Gastroesophageal sphincter (tissue), 4 donors: ENCODE results near the gene SIRT4. TPM values are rescaled to one million over a fixed set of nuclear protein-coding genes. Genes with fewer than 3 reads are reported as not detected.
A peak's percentile ranks its signal among the peaks of the same experiment; 100 is the strongest.

Experiments used
- ATAC-seq: fragments of 150-250 bp; one replicate; pipeline ENCODE4 v1.9.1; 2016; ENCODE audit warnings: mild to moderate bottlenecking, moderate library complexity
- H3K27ac ChIP-seq, 4 donors: fragments of 200-600 bp; sonication (generic) in 3 of 4; 1 replicate in 3 of 4; 2 replicates in 1 of 4; pipeline ENCODE4 v1.5.1; 2016 to 2019
- H3K27me3 ChIP-seq: fragments of 200-600 bp; sonication (generic); one replicate; pipeline ENCODE4 v1.5.1; 2019
- H3K36me3 ChIP-seq, 2 donors: fragments of 200-600 bp; sonication (generic); one replicate each; pipeline ENCODE4 v1.5.1; 2019; ENCODE audit warnings: control low read depth in 1 of 2
- H3K4me1 ChIP-seq, 3 donors: fragments of 200-600 bp; sonication (generic); 1 replicate in 2 of 3; 2 replicates in 1 of 3; pipeline ENCODE4 v1.5.1; 2016 to 2019; ENCODE audit warnings: control low read depth in 2 of 3
- H3K4me3 ChIP-seq, 2 donors: fragments of 200-600 bp; sonication (generic); one replicate each; pipeline ENCODE4 v1.5.1; 2019; ENCODE audit warnings: mild to moderate bottlenecking in 1 of 2, moderate library complexity in 1 of 2
- H3K9me3 ChIP-seq, 3 donors: fragments of 200-600 bp; sonication (generic); one replicate each; pipeline ENCODE4 v1.5.1; 2017 to 2019; ENCODE audit warnings: control low read depth in 2 of 3
- CTCF ChIP-seq, 4 experiments: fragments of 200-600 bp in 2 of 4; fragments of 450-650 bp in 2 of 4; sonication (generic) in 1 of 4; IDR thresholded peaks; one replicate each; pipeline ENCODE4 v1.5.1; 2017 to 2019; ENCODE audit warnings: antibody characterized with exemption in 4 of 4, mild to moderate bottlenecking in 2 of 4, moderate library complexity in 2 of 4
- EP300 ChIP-seq: sonication (generic); formaldehyde crosslinking; IDR thresholded peaks from one replicate; pipeline ENCODE4 v1.6.1; 2017; ENCODE audit warnings: antibody characterized with exemption, mild to moderate bottlenecking
- POLR2A ChIP-seq, 2 donors: fragments of 450-650 bp; IDR thresholded peaks; one replicate each; pipeline ENCODE4 v1.6.1; 2017; ENCODE audit warnings: antibody characterized with exemption in 2 of 2, mild to moderate bottlenecking in 2 of 2, moderate library complexity in 1 of 2
- POLR2AphosphoS5 ChIP-seq: sonication (generic); formaldehyde crosslinking; IDR thresholded peaks from one replicate; pipeline ENCODE4 v1.6.1; 2017; ENCODE audit warnings: antibody characterized with exemption
- WGBS, 2 donors: methylation state at CpG; one replicate each; pipeline ENCODE4 v1.1.5; 2018; ENCODE audit warnings: low coverage in 1 of 2; 5-methylcytosine and 5-hydroxymethylcytosine counted together
- total RNA-seq, 4 donors: library from RNA; depleted of rRNA; stranded (reverse); fragments of >200 nt; gene quantifications; one replicate each; pipeline ENCODE4 v1.1.0, GENCODE V29; 2016

Gene SIRT4
- total RNA-seq, 4 donors from 2014 or later = 0.67 to 3.9 (median 3.7) TPM

GRCh38 chr12:120346031-120346430 lies 43.9 kb downstream of the SIRT4 start:
- Histone ChIP-seq H3K9me3 (no peaks in the 10 kb centered on the region), H3K36me3 (no peaks in the 10 kb centered on the region), H3K4me1 (peaks cover 0 to 9% (median 0%) of the 10 kb centered on the region in 3 donors), H3K27me3 (peaks cover 16% of the 10 kb centered on the region), H3K27ac (no peak overlapping the region), H3K4me3 (no peak overlapping the region)
- WGBS, 2 donors = no CpG with 5 or more reads among the region's 15 CpGs
- no peak for ATAC-seq
- no peak for TF ChIP-seq POLR2AphosphoS5
- TF ChIP-seq POLR2A (IDR thresholded peaks at IDR 0.05) = no peak
- TF ChIP-seq CTCF (IDR thresholded peaks at IDR 0.05) = no peak
- TF ChIP-seq EP300 = no peak

GRCh38 chr12:120346681-120347080 lies 44.6 kb downstream of the SIRT4 start:
- no peak for ATAC-seq
- no peaks in the 10 kb centered on the region for H3K36me3 ChIP-seq
- 97% methylated on average over 6 of the region's 7 CpGs; no CpG with 5 or more reads in 1 of the 2 donors for WGBS, 2 donors
- H3K9me3 ChIP-seq = no peaks in the 10 kb centered on the region
- peaks cover 0 to 13% (median 0%) of the 10 kb centered on the region in 3 donors for H3K4me1 ChIP-seq
- TF ChIP-seq POLR2AphosphoS5 (no peak), EP300 (no peak), CTCF (IDR thresholded peaks at IDR 0.05) (no peak), POLR2A (IDR thresholded peaks at IDR 0.05) (no peak)
- H3K27me3 ChIP-seq = peaks cover 13% of the 10 kb centered on the region
- no peak overlapping the region for H3K4me3 ChIP-seq
- H3K27ac ChIP-seq = no peak overlapping the region

GRCh38 chr12:120347766-120348165 lies 45.6 kb downstream of the SIRT4 start:
- TF ChIP-seq POLR2AphosphoS5 (no peak), CTCF (IDR thresholded peaks at IDR 0.05) (no peak), EP300 (no peak), POLR2A (IDR thresholded peaks at IDR 0.05) (no peak)
- WGBS, 2 donors = 94% methylated on average over 3 of the region's 11 CpGs; no CpG with 5 or more reads in 1 of the 2 donors
- no peak overlapping the region for H3K27ac ChIP-seq
- H3K4me1 ChIP-seq = peaks cover 0 to 13% (median 0%) of the 10 kb centered on the region in 3 donors
- H3K4me3 ChIP-seq = no peak overlapping the region
- no peak for ATAC-seq
- no peaks in the 10 kb centered on the region for H3K9me3 ChIP-seq
- peaks cover 3% of the 10 kb centered on the region for H3K27me3 ChIP-seq
- no peaks in the 10 kb centered on the region for H3K36me3 ChIP-seq

GRCh38 chr12:120350576-120351350 lies 48.6 kb downstream of the SIRT4 start:
- 59 to 77% methylated on average over 5 to 6 of the region's 19 CpGs for WGBS, 2 donors

More at GRCh38 chr12:120350576-120351350, 48.6 kb downstream of the SIRT4 start:
- Histone ChIP-seq H3K36me3 (no peaks in the 10 kb centered on the region), H3K27me3 (no peaks in the 10 kb centered on the region), H3K27ac (no peak overlapping the region), H3K9me3 (no peaks in the 10 kb centered on the region), H3K4me1 (peaks cover 0 to 13% (median 0%) of the 10 kb centered on the region in 3 donors), H3K4me3 (peak overlapping the region in 1 of 2 donors; percentile 12)
- no peak for TF ChIP-seq EP300
- TF ChIP-seq POLR2AphosphoS5 = no peak
- TF ChIP-seq CTCF (IDR thresholded peaks at IDR 0.05) = no peak
- no peak for TF ChIP-seq POLR2A (IDR thresholded peaks at IDR 0.05)
- no peak for ATAC-seq
